SK-N-SH treated with all-trans-retinoic acid at 6 μM for 48 hours (cell line): ENCODE results near the gene RB1.

ENCODE experiments used
- ATAC-seq: fragments of 200-7000 bp; cut with Tn5 transposase; 3 replicates; pipeline ENCODE4 v1.9.1; 2020; ENCODE audit warnings: mild to moderate bottlenecking, moderate library complexity
- ARNTL ChIP-seq: fragments of 450-650 bp; formaldehyde crosslinking; IDR thresholded peaks from 2 replicates; pipeline ENCODE4 v1.5.0; 2020; ENCODE audit warnings: low read depth, mild to moderate bottlenecking, moderate library complexity, borderline replicate concordance
- CSDC2 ChIP-seq: fragments of 250-450 bp; sonication (Bioruptor Pico); IDR thresholded peaks from 2 replicates; pipeline ENCODE4 v1.5.0; 2020; ENCODE audit warnings: mild to moderate bottlenecking, moderate library complexity
- CSRNP3 ChIP-seq: fragments of 250-450 bp; sonication (Bioruptor Pico); IDR thresholded peaks from 2 replicates; pipeline ENCODE4 v1.5.1; 2021; ENCODE audit warnings: mild to moderate bottlenecking, moderate library complexity
- ESRRG ChIP-seq: fragments of 250-450 bp; sonication (Bioruptor Pico); IDR thresholded peaks from 2 replicates; pipeline ENCODE4 v1.6.1; 2021; ENCODE audit warnings: mild to moderate bottlenecking
- GLIS3 ChIP-seq: fragments of 250-450 bp; sonication (Bioruptor Pico); IDR thresholded peaks from 2 replicates; pipeline ENCODE4 v1.5.0; 2020; ENCODE audit warnings: mild to moderate bottlenecking, moderate library complexity
- ISL1 ChIP-seq: fragments of 250-450 bp; sonication (Bioruptor Pico); IDR thresholded peaks from 2 replicates; pipeline ENCODE4 v2.1.2; 2022; ENCODE audit warnings: mild to moderate bottlenecking, moderate library complexity
- OSR1 ChIP-seq: fragments of 250-450 bp; sonication (Bioruptor Pico); IDR thresholded peaks from 2 replicates; pipeline ENCODE4 v1.8.0; 2022; ENCODE audit warnings: moderate library complexity, mild to moderate bottlenecking, inconsistent platforms
- PPARA ChIP-seq: fragments of 250-450 bp; sonication (Bioruptor Pico); IDR thresholded peaks from 2 replicates; pipeline ENCODE4 v1.5.0; 2020; ENCODE audit warnings: mild to moderate bottlenecking, borderline replicate concordance
- RARB ChIP-seq: fragments of 250-450 bp; sonication (Bioruptor Pico); IDR thresholded peaks from 2 replicates; pipeline ENCODE4 v1.8.0; 2021; ENCODE audit warnings: mild to moderate bottlenecking, moderate library complexity
- SNAI2 ChIP-seq: fragments of 250-450 bp; sonication (Bioruptor Pico); IDR thresholded peaks from 2 replicates; pipeline ENCODE4 v1.5.0; 2020; ENCODE audit warnings: mild to moderate bottlenecking, moderate library complexity
- TCF4 ChIP-seq: fragments of 250-450 bp; sonication (Bioruptor Pico); IDR thresholded peaks from 2 replicates; pipeline ENCODE4 v1.8.0; 2021; ENCODE audit warnings: mild to moderate bottlenecking, moderate library complexity, borderline replicate concordance
- TOX ChIP-seq: fragments of 250-450 bp; sonication (Bioruptor Pico); IDR thresholded peaks from 2 replicates; pipeline ENCODE4 v1.8.0; 2021; ENCODE audit warnings: mild to moderate bottlenecking, moderate library complexity, borderline replicate concordance
- ZC3H10 ChIP-seq: fragments of 250-450 bp; sonication (Bioruptor Pico); IDR thresholded peaks from 2 replicates; pipeline ENCODE4 v1.5.1; 2021; ENCODE audit warnings: mild to moderate bottlenecking, moderate library complexity
- ZFP3 ChIP-seq: fragments of 250-450 bp; sonication (Bioruptor Pico); IDR thresholded peaks from 2 replicates; pipeline ENCODE4 v1.5.0; 2020; ENCODE audit warnings: mild to moderate bottlenecking, moderate library complexity
- ZFP30 ChIP-seq: fragments of 450-650 bp; formaldehyde crosslinking; IDR thresholded peaks from 2 replicates; pipeline ENCODE4 v1.5.0; 2022; ENCODE audit warnings: mild to moderate bottlenecking, moderate library complexity
- ZNF565 ChIP-seq: fragments of 450-650 bp; formaldehyde crosslinking; conservative IDR thresholded peaks from 2 replicates; pipeline ENCODE4 v1.5.0; 2020; ENCODE audit warnings: low read depth, mild to moderate bottlenecking, moderate library complexity
- ZNF70 ChIP-seq: fragments of 450-650 bp; formaldehyde crosslinking; IDR thresholded peaks from 2 replicates; pipeline ENCODE4 v1.5.0; 2020; ENCODE audit warnings: mild to moderate bottlenecking, moderate library complexity
- ZNF8 ChIP-seq: fragments of 450-650 bp; formaldehyde crosslinking; IDR thresholded peaks from 2 replicates; pipeline ENCODE4 v1.5.0; 2020; ENCODE audit warnings: mild to moderate bottlenecking, moderate library complexity
- TF ChIP-seq, protein P1 (sequence below): fragments of 250-450 bp; sonication (Bioruptor Pico); IDR thresholded peaks from 2 replicates; pipeline ENCODE4 v1.8.0; 2020; ENCODE audit warnings: mild to moderate bottlenecking, moderate library complexity, borderline replicate concordance
- TF ChIP-seq, protein P2 (sequence below): fragments of 250-450 bp; sonication (Bioruptor Pico); IDR thresholded peaks from 2 replicates; pipeline ENCODE4 v1.8.0; 2021; ENCODE audit warnings: low read depth, mild to moderate bottlenecking, moderate library complexity, borderline replicate concordance
- TF ChIP-seq, protein P3 (sequence below): fragments of 250-450 bp; sonication (Bioruptor Pico); IDR thresholded peaks from 2 replicates; pipeline ENCODE4 v1.5.1; 2020; ENCODE audit warnings: low read depth, mild to moderate bottlenecking, moderate library complexity
- TF ChIP-seq, protein P4 (sequence below): fragments of 250-450 bp; sonication (Bioruptor Pico); IDR thresholded peaks from 2 replicates; pipeline ENCODE4 v1.5.0; 2020; ENCODE audit warnings: mild to moderate bottlenecking, moderate library complexity

Gene RB1

DNA sequence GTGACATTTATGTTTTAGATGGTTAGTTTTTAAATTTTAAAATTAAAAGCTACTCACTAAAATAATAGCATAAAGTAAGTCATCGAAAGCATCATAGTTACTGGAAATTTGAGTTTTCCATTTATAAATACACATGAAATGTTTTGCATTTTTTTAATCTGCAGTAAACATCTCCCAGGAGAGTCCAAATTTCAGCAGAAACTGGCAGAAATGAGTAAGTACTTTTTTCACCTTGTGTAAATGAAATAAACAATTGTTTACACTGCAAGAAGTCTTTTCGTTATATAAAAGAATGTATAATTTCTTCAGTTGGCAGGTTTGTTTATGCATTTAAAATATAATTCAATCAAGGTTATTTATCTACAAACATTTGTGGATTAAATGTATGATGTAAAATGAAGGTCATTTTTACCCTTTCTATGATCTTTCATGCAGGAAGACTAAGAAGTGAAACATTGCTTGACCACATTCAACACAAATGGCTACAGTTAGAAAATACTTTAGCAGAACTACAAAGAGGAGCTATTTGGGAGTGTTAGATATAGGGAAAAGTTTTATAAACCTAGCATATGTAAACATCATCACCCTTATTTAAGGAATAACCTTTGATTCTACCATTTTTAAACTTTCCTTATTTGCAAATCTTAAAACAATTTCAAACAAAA lies 173.8 kb downstream of the RB1 start (continued):
- TF ChIP-seq CSRNP3 (CRISPR knock-in tag): no peak

DNA sequence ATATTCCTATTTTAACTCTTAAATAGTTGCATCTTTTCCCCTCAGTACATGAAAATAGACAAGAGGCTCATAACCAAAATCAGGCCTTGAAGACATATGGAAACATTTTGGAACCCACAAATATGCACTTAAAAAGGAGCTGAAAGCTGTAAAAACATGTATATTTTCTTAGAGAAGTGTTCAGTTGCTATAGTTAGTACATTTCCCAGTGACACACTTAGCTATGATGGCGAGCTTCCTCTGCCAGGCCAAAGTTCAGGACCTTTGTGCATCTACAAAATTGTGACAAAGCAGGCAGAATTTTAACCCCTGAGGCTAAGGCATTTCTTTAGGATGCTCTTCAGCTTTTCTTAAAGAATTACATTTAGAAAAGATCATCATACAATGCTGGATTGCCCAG lies 174.8 kb downstream of the RB1 start:
- TF ChIP-seq ZNF8 (CRISPR knock-in tag): no peak
- TF ChIP-seq ARNTL (CRISPR knock-in tag): no peak
- no peak for TF ChIP-seq PPARA
- TF ChIP-seq, protein P1, sequence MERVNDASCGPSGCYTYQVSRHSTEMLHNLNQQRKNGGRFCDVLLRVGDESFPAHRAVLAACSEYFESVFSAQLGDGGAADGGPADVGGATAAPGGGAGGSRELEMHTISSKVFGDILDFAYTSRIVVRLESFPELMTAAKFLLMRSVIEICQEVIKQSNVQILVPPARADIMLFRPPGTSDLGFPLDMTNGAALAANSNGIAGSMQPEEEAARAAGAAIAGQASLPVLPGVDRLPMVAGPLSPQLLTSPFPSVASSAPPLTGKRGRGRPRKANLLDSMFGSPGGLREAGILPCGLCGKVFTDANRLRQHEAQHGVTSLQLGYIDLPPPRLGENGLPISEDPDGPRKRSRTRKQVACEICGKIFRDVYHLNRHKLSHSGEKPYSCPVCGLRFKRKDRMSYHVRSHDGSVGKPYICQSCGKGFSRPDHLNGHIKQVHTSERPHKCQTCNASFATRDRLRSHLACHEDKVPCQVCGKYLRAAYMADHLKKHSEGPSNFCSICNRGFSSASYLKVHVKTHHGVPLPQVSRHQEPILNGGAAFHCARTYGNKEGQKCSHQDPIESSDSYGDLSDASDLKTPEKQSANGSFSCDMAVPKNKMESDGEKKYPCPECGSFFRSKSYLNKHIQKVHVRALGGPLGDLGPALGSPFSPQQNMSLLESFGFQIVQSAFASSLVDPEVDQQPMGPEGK (CRISPR knock-in tag): no peak
- no peak for TF ChIP-seq ESRRG (CRISPR knock-in tag)
- TF ChIP-seq ZNF565 (CRISPR knock-in tag): no peak
- no peak for TF ChIP-seq ZFP3 (CRISPR knock-in tag)
- TF ChIP-seq, protein P2, sequence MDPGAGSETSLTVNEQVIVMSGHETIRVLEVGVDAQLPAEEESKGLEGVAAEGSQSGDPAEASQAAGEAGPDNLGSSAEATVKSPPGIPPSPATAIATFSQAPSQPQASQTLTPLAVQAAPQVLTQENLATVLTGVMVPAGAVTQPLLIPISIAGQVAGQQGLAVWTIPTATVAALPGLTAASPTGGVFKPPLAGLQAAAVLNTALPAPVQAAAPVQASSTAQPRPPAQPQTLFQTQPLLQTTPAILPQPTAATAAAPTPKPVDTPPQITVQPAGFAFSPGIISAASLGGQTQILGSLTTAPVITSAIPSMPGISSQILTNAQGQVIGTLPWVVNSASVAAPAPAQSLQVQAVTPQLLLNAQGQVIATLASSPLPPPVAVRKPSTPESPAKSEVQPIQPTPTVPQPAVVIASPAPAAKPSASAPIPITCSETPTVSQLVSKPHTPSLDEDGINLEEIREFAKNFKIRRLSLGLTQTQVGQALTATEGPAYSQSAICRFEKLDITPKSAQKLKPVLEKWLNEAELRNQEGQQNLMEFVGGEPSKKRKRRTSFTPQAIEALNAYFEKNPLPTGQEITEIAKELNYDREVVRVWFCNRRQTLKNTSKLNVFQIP (CRISPR knock-in tag): no peak
- TF ChIP-seq CSRNP3 (CRISPR knock-in tag): no peak
- no peak for TF ChIP-seq OSR1
- TF ChIP-seq SNAI2 (CRISPR knock-in tag): no peak
- no peak for TF ChIP-seq TCF4 (CRISPR knock-in tag)
- TF ChIP-seq ZFP30 (CRISPR knock-in tag): no peak
- TF ChIP-seq, protein P3, sequence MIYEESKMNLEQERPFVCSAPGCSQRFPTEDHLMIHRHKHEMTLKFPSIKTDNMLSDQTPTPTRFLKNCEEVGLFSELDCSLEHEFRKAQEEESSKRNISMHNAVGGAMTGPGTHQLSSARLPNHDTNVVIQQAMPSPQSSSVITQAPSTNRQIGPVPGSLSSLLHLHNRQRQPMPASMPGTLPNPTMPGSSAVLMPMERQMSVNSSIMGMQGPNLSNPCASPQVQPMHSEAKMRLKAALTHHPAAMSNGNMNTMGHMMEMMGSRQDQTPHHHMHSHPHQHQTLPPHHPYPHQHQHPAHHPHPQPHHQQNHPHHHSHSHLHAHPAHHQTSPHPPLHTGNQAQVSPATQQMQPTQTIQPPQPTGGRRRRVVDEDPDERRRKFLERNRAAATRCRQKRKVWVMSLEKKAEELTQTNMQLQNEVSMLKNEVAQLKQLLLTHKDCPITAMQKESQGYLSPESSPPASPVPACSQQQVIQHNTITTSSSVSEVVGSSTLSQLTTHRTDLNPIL (CRISPR knock-in tag): no peak
- TF ChIP-seq, protein P4, sequence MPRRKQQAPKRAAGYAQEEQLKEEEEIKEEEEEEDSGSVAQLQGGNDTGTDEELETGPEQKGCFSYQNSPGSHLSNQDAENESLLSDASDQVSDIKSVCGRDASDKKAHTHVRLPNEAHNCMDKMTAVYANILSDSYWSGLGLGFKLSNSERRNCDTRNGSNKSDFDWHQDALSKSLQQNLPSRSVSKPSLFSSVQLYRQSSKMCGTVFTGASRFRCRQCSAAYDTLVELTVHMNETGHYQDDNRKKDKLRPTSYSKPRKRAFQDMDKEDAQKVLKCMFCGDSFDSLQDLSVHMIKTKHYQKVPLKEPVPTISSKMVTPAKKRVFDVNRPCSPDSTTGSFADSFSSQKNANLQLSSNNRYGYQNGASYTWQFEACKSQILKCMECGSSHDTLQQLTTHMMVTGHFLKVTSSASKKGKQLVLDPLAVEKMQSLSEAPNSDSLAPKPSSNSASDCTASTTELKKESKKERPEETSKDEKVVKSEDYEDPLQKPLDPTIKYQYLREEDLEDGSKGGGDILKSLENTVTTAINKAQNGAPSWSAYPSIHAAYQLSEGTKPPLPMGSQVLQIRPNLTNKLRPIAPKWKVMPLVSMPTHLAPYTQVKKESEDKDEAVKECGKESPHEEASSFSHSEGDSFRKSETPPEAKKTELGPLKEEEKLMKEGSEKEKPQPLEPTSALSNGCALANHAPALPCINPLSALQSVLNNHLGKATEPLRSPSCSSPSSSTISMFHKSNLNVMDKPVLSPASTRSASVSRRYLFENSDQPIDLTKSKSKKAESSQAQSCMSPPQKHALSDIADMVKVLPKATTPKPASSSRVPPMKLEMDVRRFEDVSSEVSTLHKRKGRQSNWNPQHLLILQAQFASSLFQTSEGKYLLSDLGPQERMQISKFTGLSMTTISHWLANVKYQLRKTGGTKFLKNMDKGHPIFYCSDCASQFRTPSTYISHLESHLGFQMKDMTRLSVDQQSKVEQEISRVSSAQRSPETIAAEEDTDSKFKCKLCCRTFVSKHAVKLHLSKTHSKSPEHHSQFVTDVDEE: no peak
- no peak for TF ChIP-seq GLIS3
- TF ChIP-seq ISL1 (CRISPR knock-in tag): no peak
- no peak for TF ChIP-seq CSDC2 (CRISPR knock-in tag)
- TF ChIP-seq RARB: no peak
- no peak for TF ChIP-seq ZNF70 (CRISPR knock-in tag)
- peak; percentile 34; the same call in 1 of the 3 replicates for ATAC-seq

- ATAC-seq: no peak
- TF ChIP-seq OSR1: no peak
- no peak for TF ChIP-seq ZFP3 (CRISPR knock-in tag)
- no peak for TF ChIP-seq TOX (CRISPR knock-in tag)
- no peak for TF ChIP-seq ISL1 (CRISPR knock-in tag)
- TF ChIP-seq SNAI2 (CRISPR knock-in tag): no peak
- TF ChIP-seq, protein P2 (CRISPR knock-in tag): no peak
- TF ChIP-seq CSRNP3 (CRISPR knock-in tag): no peak
- no peak for TF ChIP-seq ZC3H10 (CRISPR knock-in tag)
- no peak for TF ChIP-seq ZNF8 (CRISPR knock-in tag)
These were observed 180.0 kb downstream of the RB1 start for GRCh38 chr13:48483575-48483974.
